ENCODE results near the gene PPP2R1A. TPM values are rescaled to one million over a fixed set of nuclear protein-coding genes. Genes with fewer than 3 reads are reported as not detected.

PPP2R1A gene
- total RNA-seq, 1 experiment from 2014 or later: 266 TPM

DNA sequence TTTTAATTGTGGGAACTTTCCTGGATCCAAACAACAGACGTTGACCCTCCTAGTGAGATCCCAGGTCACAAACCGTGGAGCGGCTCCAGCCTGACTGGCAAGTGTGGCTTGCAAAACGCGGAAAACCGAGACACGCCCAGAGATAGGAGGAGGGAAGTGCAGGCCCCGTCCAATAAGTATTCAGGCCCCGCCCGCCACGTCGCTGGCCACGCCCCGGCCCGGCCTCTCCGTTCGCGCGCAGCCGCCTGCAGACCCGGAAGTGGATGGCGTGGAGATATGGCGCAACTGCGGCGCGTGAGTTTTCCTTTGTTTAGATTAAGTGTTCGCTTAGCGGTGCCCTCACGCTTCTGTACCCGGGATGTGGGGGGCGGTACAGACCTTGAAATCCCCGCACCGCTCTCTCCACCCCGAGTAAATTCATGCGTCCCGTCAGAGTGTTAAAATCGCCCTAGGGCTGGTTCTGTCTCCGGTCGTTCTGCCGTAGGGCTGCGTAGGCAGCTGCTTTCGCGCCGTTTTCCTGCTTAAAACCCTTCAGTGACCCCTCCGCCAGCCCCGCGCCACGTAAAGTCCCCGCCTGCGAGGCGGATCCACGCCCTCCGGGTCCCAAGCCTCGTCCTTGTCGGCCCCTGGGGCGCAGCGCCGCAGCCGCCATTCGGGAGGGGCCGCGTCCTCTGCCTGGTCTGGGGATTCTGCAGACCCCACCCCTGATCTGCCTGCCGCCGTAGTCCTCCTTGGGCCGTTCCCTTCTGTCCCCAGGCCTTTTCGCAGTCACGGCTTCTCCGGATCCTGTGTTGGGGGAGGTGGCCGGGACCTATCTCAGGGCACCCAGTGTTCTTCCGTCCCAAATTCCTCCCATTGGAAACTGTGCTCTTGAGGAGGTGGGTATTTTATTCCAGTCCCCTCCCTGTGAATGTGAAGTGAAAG, 79.7 kb downstream of the PPP2R1A start, which contains the start of gene ZNF766 (continued):
- TF ChIP-seq, protein P1, sequence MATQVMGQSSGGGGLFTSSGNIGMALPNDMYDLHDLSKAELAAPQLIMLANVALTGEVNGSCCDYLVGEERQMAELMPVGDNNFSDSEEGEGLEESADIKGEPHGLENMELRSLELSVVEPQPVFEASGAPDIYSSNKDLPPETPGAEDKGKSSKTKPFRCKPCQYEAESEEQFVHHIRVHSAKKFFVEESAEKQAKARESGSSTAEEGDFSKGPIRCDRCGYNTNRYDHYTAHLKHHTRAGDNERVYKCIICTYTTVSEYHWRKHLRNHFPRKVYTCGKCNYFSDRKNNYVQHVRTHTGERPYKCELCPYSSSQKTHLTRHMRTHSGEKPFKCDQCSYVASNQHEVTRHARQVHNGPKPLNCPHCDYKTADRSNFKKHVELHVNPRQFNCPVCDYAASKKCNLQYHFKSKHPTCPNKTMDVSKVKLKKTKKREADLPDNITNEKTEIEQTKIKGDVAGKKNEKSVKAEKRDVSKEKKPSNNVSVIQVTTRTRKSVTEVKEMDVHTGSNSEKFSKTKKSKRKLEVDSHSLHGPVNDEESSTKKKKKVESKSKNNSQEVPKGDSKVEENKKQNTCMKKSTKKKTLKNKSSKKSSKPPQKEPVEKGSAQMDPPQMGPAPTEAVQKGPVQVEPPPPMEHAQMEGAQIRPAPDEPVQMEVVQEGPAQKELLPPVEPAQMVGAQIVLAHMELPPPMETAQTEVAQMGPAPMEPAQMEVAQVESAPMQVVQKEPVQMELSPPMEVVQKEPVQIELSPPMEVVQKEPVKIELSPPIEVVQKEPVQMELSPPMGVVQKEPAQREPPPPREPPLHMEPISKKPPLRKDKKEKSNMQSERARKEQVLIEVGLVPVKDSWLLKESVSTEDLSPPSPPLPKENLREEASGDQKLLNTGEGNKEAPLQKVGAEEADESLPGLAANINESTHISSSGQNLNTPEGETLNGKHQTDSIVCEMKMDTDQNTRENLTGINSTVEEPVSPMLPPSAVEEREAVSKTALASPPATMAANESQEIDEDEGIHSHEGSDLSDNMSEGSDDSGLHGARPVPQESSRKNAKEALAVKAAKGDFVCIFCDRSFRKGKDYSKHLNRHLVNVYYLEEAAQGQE (IDR thresholded peaks at IDR 0.05; ENCODE audit: low read depth): no peak

DNA sequence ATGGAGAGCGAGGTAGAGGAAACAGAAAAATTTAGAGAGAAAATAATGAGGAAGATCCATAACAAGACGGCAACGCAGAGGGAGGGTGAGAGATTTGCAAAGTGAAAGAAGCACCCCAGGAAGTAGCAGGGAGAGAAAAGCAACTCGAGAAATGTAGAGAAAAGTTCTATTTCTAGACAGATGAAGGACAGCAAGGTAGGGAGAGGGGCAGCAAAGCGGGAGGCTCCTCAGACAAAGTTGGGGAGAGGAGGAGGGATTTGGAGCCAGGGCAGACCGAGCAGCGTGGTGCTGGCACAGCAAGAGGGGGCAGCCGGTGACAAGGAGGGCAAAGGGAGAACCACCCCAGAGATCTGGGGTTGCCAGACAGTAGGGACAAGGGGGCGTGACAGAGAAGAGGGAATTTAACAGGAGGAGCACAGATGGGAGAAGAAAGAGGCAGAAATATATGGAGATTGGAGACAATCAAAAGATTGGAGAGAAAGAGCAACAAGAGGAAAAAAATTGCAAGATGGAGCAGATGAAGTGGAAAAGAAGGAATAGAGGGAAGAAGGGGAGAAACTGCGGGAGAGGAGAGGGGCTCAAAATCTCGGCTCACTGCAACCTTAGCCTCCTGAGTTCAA, 80.5 kb downstream of the PPP2R1A start:
- ATAC-seq (no peak), DNase-seq (ENCODE audit: low read depth, low spot score) (no peak)
- no peaks in the 10 kb centered on the region for H4K20me1 ChIP-seq (ENCODE audit: insufficient read depth)
- H3K27ac ChIP-seq (ENCODE audit: low read depth, low read length): peak overlapping the region; percentile 84
- peaks cover 57% of the 10 kb centered on the region for H3K79me2 ChIP-seq (ENCODE audit: insufficient read depth, low read length)
- H2AFZ ChIP-seq (ENCODE audit: low read depth, low read length, poor library complexity, severe bottlenecking): no peak overlapping the region
- BruUV-seq (replicated peaks): no TSS peak
- ChIA-PET RAD21 (ENCODE audit: low non-redundant PET in 1 of 2, low total read pairs in 2 of 2, uncharacterized antibody in 2 of 2, unreplicated experiment in 2 of 2) (no interaction called here), CTCF (no interaction called here), POLR2A (no interaction called here)
- H3K36me3 ChIP-seq (ENCODE audit: control insufficient read depth in 1 of 2, insufficient read depth in 2 of 2, low read length in 2 of 2): peaks cover 0 to 16% of the 10 kb centered on the region in 2 experiments; a peak in 2 of 4 replicates
- no peaks in the 10 kb centered on the region for H3K9me2 ChIP-seq (ENCODE audit: insufficient read depth)
- no peaks in the 10 kb centered on the region for H3K27me3 ChIP-seq (ENCODE audit: insufficient read depth, low read length)
- peaks cover 0 to 14% of the 10 kb centered on the region in 2 experiments; a peak in 2 of 4 replicates for H3K4me1 ChIP-seq (ENCODE audit: control insufficient read depth in 1 of 2, insufficient read depth in 2 of 2, low read length in 2 of 2)
- H3K4me2 ChIP-seq (ENCODE audit: low read length): peak overlapping the region; percentile 73
- TF ChIP-seq SRF (IDR thresholded peaks at IDR 0.05; ENCODE audit: low read depth): no peak
- peaks cover 0 to 20% of the 10 kb centered on the region in 2 experiments; a peak in 2 of 4 replicates for H3K9me3 ChIP-seq (ENCODE audit: control insufficient read depth in 1 of 2, insufficient read depth in 1 of 2, low read depth in 1 of 2, low read length in 2 of 2)
- intact Hi-C loops (cut with micrococcal nuclease): no loop called here
- peak overlapping the region; percentile 98 to 99 for H3K4me3 ChIP-seq (replicated peaks in 1 of 2; ENCODE audit: low read depth in 1 of 2, low read length in 2 of 2)
- H3K9ac ChIP-seq (ENCODE audit: low read length): peak overlapping the region; percentile 99
